IMR-90 (cell line): ENCODE results near the gene BAZ2B. TPM values are rescaled to one million over a fixed set of nuclear protein-coding genes. Genes with fewer than 3 reads are reported as not detected.

ENCODE experiments used
- ATAC-seq: fragments of 200-7000 bp; cut with Tn5 transposase; 2 replicates; pipeline ENCODE4 v1.9.1; 2020; ENCODE audit warnings: low read depth, mild to moderate bottlenecking, moderate library complexity
- BruUV-seq: library from RNA; stranded (reverse); fragments of 400-500 nt; replicated peaks from 2 replicates; lab custom pipeline; 2021; lab: Mats Ljungman, UMichigan
- CTCF ChIA-PET: fragments of 300-600 bp; formaldehyde crosslinking; extraction: SDS; loops from one replicate; lab custom pipeline; 2021; ENCODE audit warnings: antibody characterized with exemption; lab: Yijun Ruan, JAX
- POLR2A ChIA-PET: fragments of 300-600 bp; sonication (Branson Sonifier 250); formaldehyde crosslinking; loops from one replicate; lab custom pipeline; 2022; ENCODE audit warnings: antibody characterized with exemption; ENCODE audit not compliant: unreplicated experiment; lab: Charles Lee
- DNase-seq: peaks from one replicate; pipeline ENCODE4 v3.0.0; 2013
- H2AFZ ChIP-seq: replicated peaks from 2 replicates; pipeline ENCODE3; 2013; ENCODE audit warnings: low read length, mild to moderate bottlenecking; ENCODE audit not compliant: poor library complexity
- H2AK5ac ChIP-seq: 2 replicates; pipeline ENCODE4 v1.6.1; 2013; ENCODE audit warnings: low read depth, low read length, inconsistent platforms
- H2AK9ac ChIP-seq: replicated peaks from 2 replicates; pipeline ENCODE3; 2013; ENCODE audit warnings: mild to moderate bottlenecking, low read depth, low read length, moderate library complexity; ENCODE audit not compliant: poor library complexity
- H2BK120ac ChIP-seq: 2 replicates; pipeline ENCODE4 v1.6.1; 2013; ENCODE audit warnings: low read depth, low read length, inconsistent platforms
- H2BK15ac ChIP-seq: 3 replicates; pipeline ENCODE4 v1.6.1; 2013; ENCODE audit warnings: low read depth, low read length, inconsistent platforms
- H2BK20ac ChIP-seq: 2 replicates; pipeline ENCODE4 v1.6.1; 2013; ENCODE audit warnings: low read depth, mild to moderate bottlenecking, inconsistent platforms, low read length, moderate library complexity
- H2BK5ac ChIP-seq: 2 replicates; pipeline ENCODE4 v1.6.1; 2013; ENCODE audit warnings: mild to moderate bottlenecking, low read depth, low read length, inconsistent platforms; ENCODE audit not compliant: poor library complexity, severe bottlenecking
- H3K14ac ChIP-seq: replicated peaks from 2 replicates; pipeline ENCODE4 v1.6.1; 2013; ENCODE audit warnings: low read depth, low read length, inconsistent platforms
- H3K18ac ChIP-seq: 2 replicates; pipeline ENCODE4 v1.6.1; 2013; ENCODE audit warnings: low read depth, low read length, control low read depth
- H3K23ac ChIP-seq: 2 replicates; pipeline ENCODE4 v1.6.1; 2013; ENCODE audit warnings: low read depth, low read length, inconsistent platforms
- H3K27ac ChIP-seq: 2 replicates; pipeline ENCODE4 v1.5.1; 2013; ENCODE audit warnings: mild to moderate bottlenecking, control low read depth, low read length; ENCODE audit not compliant: insufficient read depth
- H3K27me3 ChIP-seq: 2 replicates; pipeline ENCODE4 v1.6.1; 2013; ENCODE audit warnings: low read length; ENCODE audit not compliant: control insufficient read depth, insufficient read depth
- H3K36me3 ChIP-seq: 2 replicates; pipeline ENCODE4 v1.6.1; 2013; ENCODE audit warnings: low read length, mixed read lengths; ENCODE audit not compliant: control insufficient read depth, insufficient read depth
- H3K4ac ChIP-seq: 2 replicates; pipeline ENCODE4 v1.6.1; 2013; ENCODE audit warnings: low read depth, low read length, inconsistent platforms
- H3K4me1 ChIP-seq: 2 replicates; pipeline ENCODE4 v1.6.1; 2013; ENCODE audit warnings: low read length, mixed read lengths; ENCODE audit not compliant: control insufficient read depth, insufficient read depth
- H3K4me2 ChIP-seq: 2 replicates; pipeline ENCODE4 v1.6.1; 2013; ENCODE audit warnings: low read depth, mild to moderate bottlenecking, control low read depth, low read length, moderate library complexity
- H3K4me3 ChIP-seq: 2 replicates; pipeline ENCODE4 v1.5.1; 2013; ENCODE audit warnings: low read depth, mild to moderate bottlenecking, control low read depth, low read length, moderate library complexity; ENCODE audit not compliant: insufficient read depth
- H3K56ac ChIP-seq: 2 replicates; pipeline ENCODE4 v1.6.1; 2013; ENCODE audit warnings: low read length, inconsistent platforms; ENCODE audit not compliant: insufficient read depth; ENCODE audit errors: extremely low read depth
- H3K79me1 ChIP-seq, 2 experiments: 2 replicates each; pipeline ENCODE4 v1.6.1; 2013; ENCODE audit warnings: low read length in 2 of 2, inconsistent platforms in 1 of 2, low read depth in 1 of 2
- H3K9ac ChIP-seq: 2 replicates; pipeline ENCODE4 v1.6.1; 2013; ENCODE audit warnings: low read depth, low read length, control low read depth
- H3K9me1 ChIP-seq: 2 replicates; pipeline ENCODE4 v1.6.1; 2013; ENCODE audit warnings: low read length, inconsistent platforms; ENCODE audit not compliant: insufficient read depth
- H3K9me3 ChIP-seq: 2 replicates; pipeline ENCODE4 v1.6.1; 2013; ENCODE audit warnings: low read length; ENCODE audit not compliant: control insufficient read depth, insufficient read depth
- H4K20me1 ChIP-seq: 2 replicates; pipeline ENCODE4 v1.6.1; 2013; ENCODE audit warnings: low read length, inconsistent platforms; ENCODE audit not compliant: insufficient read depth
- H4K5ac ChIP-seq: 2 replicates; pipeline ENCODE4 v1.6.1; 2013; ENCODE audit warnings: mild to moderate bottlenecking, low read depth, low read length, control low read depth
- H4K8ac ChIP-seq, 2 experiments: 2 replicates each; pipeline ENCODE4 v1.6.1; 2013; ENCODE audit warnings: low read depth in 2 of 2, low read length in 2 of 2, control low read depth in 1 of 2, inconsistent platforms in 1 of 2
- H4K91ac ChIP-seq: 2 replicates; pipeline ENCODE4 v1.6.1; 2013; ENCODE audit warnings: low read depth, low read length, inconsistent platforms; ENCODE audit not compliant: insufficient read depth
- BHLHE40 ChIP-seq: fragments of 150-350 bp; IDR thresholded peaks from 2 replicates; pipeline ENCODE4 v1.6.1; 2016; ENCODE audit warnings: mild to moderate bottlenecking, low read depth, low read length
- CEBPB ChIP-seq: IDR thresholded peaks from 2 replicates; pipeline ENCODE4 v1.6.1; 2012; ENCODE audit warnings: low read depth, low read length, improper control_type of control experiment
- CHD1 ChIP-seq: IDR thresholded peaks from 2 replicates; pipeline ENCODE4 v1.6.1; 2012; ENCODE audit warnings: low read depth, low read length, improper control_type of control experiment
- FOS ChIP-seq: fragments of 150-350 bp; IDR thresholded peaks from 2 replicates; pipeline ENCODE4 v1.6.1; 2016; ENCODE audit warnings: low read depth, low read length
- MAFK ChIP-seq: IDR thresholded peaks from 2 replicates; pipeline ENCODE4 v1.6.1; 2012; ENCODE audit warnings: low read depth, low read length, improper control_type of control experiment
- MAZ ChIP-seq: IDR thresholded peaks from 2 replicates; pipeline ENCODE4 v1.6.1; 2012; ENCODE audit warnings: low read depth, mild to moderate bottlenecking, low read length, improper control_type of control experiment, moderate library complexity, borderline replicate concordance
- MXI1 ChIP-seq: IDR thresholded peaks from 2 replicates; pipeline ENCODE4 v1.6.1; 2012; ENCODE audit warnings: low read depth, mild to moderate bottlenecking, low read length, moderate library complexity, borderline replicate concordance
- NFE2L2 ChIP-seq: fragments of 150-350 bp; IDR thresholded peaks from 2 replicates; pipeline ENCODE4 v1.6.1; 2016; ENCODE audit warnings: low read depth, mild to moderate bottlenecking, low read length
- POLR2A ChIP-seq: IDR thresholded peaks from 2 replicates; pipeline ENCODE4 v1.6.1; 2012; ENCODE audit warnings: mild to moderate bottlenecking, low read depth, low read length
- RAD21 ChIP-seq: IDR thresholded peaks from 2 replicates; pipeline ENCODE4 v1.6.1; 2012; ENCODE audit warnings: low read length, improper control_type of control experiment
- RCOR1 ChIP-seq: IDR thresholded peaks from 2 replicates; pipeline ENCODE4 v1.6.1; 2012; ENCODE audit warnings: mild to moderate bottlenecking, low read length, improper control_type of control experiment; ENCODE audit not compliant: insufficient replicate concordance
- RFX5 ChIP-seq: IDR thresholded peaks from 2 replicates; pipeline ENCODE4 v1.8.0; 2012; ENCODE audit warnings: low read depth, mild to moderate bottlenecking, low read length, moderate library complexity
- SMC3 ChIP-seq: fragments of 150-350 bp; IDR thresholded peaks from 2 replicates; pipeline ENCODE4 v1.6.1; 2016; ENCODE audit warnings: low read depth, mild to moderate bottlenecking, antibody characterized with exemption, low read length, moderate library complexity
- dilution Hi-C: fragments of 300-500 bp; cut with HindIII; formaldehyde crosslinking; loops from one replicate; pipeline ENCODE4 v1.14.3; 2018; ENCODE audit warnings: low sequenced_read_pairs; ENCODE audit not compliant: unreplicated experiment
- in situ Hi-C: fragments of 300-500 bp; cut with MboI; formaldehyde crosslinking; loops from 3 replicates; pipeline ENCODE4 v1.14.3; 2019; ENCODE audit warnings: low sequenced_read_pairs, inconsistent platforms, mixed read lengths
- intact Hi-C: fragments of 100-400 bp; cut with micrococcal nuclease; formaldehyde crosslinking; loops from 2 replicates; pipeline ENCODE4 v1.10.0; 2022
- polyA plus RNA-seq, 3 experiments: library from polyadenylated mRNA; depleted of rRNA; stranded (reverse); fragments of >200 nt; gene quantifications; 2 replicates each; pipeline ENCODE4 v1.2.3, GENCODE V29; 2012; ENCODE audit warnings: low replicate concordance in 1 of 3
- total RNA-seq: library from RNA; depleted of rRNA; stranded (reverse); fragments of >200 nt; gene quantifications from 2 replicates; pipeline ENCODE4 v1.2.3, GENCODE V29; 2012
- TF ChIP-seq, protein P1 (sequence below): fragments of 150-350 bp; IDR thresholded peaks from 2 replicates; pipeline ENCODE4 v1.6.1; 2017; ENCODE audit warnings: mild to moderate bottlenecking, antibody characterized with exemption, low read length, low read depth
- TF ChIP-seq, protein P2 (sequence below): conservative IDR thresholded peaks from 2 replicates; pipeline ENCODE4 v1.5.1; 2012; ENCODE audit warnings: mild to moderate bottlenecking, low read depth, low read length, improper control_type of control experiment
- TF ChIP-seq, protein P3 (sequence below): fragments of 150-350 bp; IDR thresholded peaks from 2 replicates; pipeline ENCODE4 v1.6.1; 2016; ENCODE audit warnings: low read depth, mild to moderate bottlenecking, low read length, moderate library complexity, borderline replicate concordance

Gene BAZ2B
- total and polyA plus RNA-seq, 2 of the 4 experiments (the other 2 are of a cell fraction) = 8.9 to 42.1 TPM

DNA sequence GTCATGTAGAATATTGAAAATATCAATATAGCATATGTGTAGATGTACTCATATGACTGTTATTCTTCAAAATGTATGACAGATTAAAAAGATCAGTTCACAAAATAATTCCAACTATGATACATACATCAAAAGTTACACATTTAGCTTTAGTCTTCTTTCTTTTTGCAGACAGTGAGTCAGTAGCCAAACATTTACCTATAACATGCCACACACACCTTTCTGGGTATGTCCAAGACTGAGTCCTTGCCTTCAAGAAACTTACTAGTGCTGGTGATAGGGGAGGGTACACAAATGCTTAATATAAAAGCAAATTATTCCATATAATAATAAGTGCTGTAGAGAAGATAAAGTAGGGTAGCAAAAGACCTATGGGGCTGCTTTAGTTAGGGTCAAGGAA, 176.9 kb downstream of the BAZ2B start:
- Histone ChIP-seq H4K5ac (no peak overlapping the region), H4K20me1 (no peaks in the 10 kb centered on the region), H2BK5ac (no peak overlapping the region), H4K91ac (no peak overlapping the region), H2BK15ac (no peak overlapping the region), H4K8ac (no peak overlapping the region), H3K14ac (no peak overlapping the region), H3K4ac (no peak overlapping the region), H3K27me3 (no peaks in the 10 kb centered on the region), H3K9ac (no peak overlapping the region), H3K56ac (no peak overlapping the region), H3K27ac (no peak overlapping the region), H3K4me3 (no peak overlapping the region), H3K9me1 (no peaks in the 10 kb centered on the region), H2AK9ac (no peak overlapping the region), H2BK120ac (no peak overlapping the region), H3K36me3 (peaks cover 13% of the 10 kb centered on the region), H3K9me3 (no peaks in the 10 kb centered on the region), H3K18ac (no peak overlapping the region), H2BK20ac (no peak overlapping the region), H3K23ac (no peak overlapping the region), H3K4me1 (no peaks in the 10 kb centered on the region), H2AFZ (no peak overlapping the region), H3K4me2 (no peak overlapping the region), H2AK5ac (no peak overlapping the region), H3K79me1 (no peaks in the 10 kb centered on the region)
- ATAC-seq (no peak), DNase-seq (no peak)
- no peak for TF ChIP-seq MAZ
- no peak for TF ChIP-seq CHD1
- no peak for TF ChIP-seq BHLHE40
- no peak for TF ChIP-seq POLR2A
- TF ChIP-seq, protein P1, sequence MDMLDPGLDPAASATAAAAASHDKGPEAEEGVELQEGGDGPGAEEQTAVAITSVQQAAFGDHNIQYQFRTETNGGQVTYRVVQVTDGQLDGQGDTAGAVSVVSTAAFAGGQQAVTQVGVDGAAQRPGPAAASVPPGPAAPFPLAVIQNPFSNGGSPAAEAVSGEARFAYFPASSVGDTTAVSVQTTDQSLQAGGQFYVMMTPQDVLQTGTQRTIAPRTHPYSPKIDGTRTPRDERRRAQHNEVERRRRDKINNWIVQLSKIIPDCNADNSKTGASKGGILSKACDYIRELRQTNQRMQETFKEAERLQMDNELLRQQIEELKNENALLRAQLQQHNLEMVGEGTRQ = no peak
- TF ChIP-seq NFE2L2 = no peak
- TF ChIP-seq, protein P2, sequence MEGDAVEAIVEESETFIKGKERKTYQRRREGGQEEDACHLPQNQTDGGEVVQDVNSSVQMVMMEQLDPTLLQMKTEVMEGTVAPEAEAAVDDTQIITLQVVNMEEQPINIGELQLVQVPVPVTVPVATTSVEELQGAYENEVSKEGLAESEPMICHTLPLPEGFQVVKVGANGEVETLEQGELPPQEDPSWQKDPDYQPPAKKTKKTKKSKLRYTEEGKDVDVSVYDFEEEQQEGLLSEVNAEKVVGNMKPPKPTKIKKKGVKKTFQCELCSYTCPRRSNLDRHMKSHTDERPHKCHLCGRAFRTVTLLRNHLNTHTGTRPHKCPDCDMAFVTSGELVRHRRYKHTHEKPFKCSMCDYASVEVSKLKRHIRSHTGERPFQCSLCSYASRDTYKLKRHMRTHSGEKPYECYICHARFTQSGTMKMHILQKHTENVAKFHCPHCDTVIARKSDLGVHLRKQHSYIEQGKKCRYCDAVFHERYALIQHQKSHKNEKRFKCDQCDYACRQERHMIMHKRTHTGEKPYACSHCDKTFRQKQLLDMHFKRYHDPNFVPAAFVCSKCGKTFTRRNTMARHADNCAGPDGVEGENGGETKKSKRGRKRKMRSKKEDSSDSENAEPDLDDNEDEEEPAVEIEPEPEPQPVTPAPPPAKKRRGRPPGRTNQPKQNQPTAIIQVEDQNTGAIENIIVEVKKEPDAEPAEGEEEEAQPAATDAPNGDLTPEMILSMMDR = no peak
- TF ChIP-seq, protein P3, sequence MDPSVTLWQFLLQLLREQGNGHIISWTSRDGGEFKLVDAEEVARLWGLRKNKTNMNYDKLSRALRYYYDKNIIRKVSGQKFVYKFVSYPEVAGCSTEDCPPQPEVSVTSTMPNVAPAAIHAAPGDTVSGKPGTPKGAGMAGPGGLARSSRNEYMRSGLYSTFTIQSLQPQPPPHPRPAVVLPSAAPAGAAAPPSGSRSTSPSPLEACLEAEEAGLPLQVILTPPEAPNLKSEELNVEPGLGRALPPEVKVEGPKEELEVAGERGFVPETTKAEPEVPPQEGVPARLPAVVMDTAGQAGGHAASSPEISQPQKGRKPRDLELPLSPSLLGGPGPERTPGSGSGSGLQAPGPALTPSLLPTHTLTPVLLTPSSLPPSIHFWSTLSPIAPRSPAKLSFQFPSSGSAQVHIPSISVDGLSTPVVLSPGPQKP = no peak
- no peak for TF ChIP-seq CEBPB
- TF ChIP-seq RCOR1 = no peak
- no peak for TF ChIP-seq SMC3
- TF ChIP-seq RAD21 = no peak
- no peak for TF ChIP-seq MAFK
- no peak for TF ChIP-seq RFX5
- no peak for TF ChIP-seq FOS
- no peak for TF ChIP-seq MXI1
- CTCF ChIA-PET = no interaction called here
- intact Hi-C loops (no loop called here), dilution Hi-C loops (no loop called here), in situ Hi-C loops (no loop called here)
- BruUV-seq = no TSS peak
- POLR2A ChIA-PET = no interaction called here
